RWPE1 (cell line): ENCODE data around the gene DIP2A.

Experiments used
- CTCF ChIA-PET: fragments of 350-600 bp; sonication (Branson Sonifier 250); formaldehyde crosslinking; extraction: SDS; loops from one replicate; lab custom pipeline; 2021; lab: Yijun Ruan, JAX
- POLR2A ChIA-PET: fragments of 400-600 bp; formaldehyde crosslinking; extraction: SDS; loops from one replicate; lab custom pipeline; 2020; ENCODE audit warnings: antibody characterized with exemption; ENCODE audit not compliant: low non-redundant PET; lab: Yijun Ruan, JAX
- DNase-seq: peaks from one replicate; pipeline ENCODE4 v3.0.0; 2012; ENCODE audit warnings: low spot score
- H3K27ac ChIP-seq: fragments of 450-650 bp; 2 replicates; pipeline ENCODE4 v1.5.1; 2017
- TF ChIP-seq, protein P1 (sequence below): fragments of 450-650 bp; conservative IDR thresholded peaks from 2 replicates; pipeline ENCODE4 v1.5.1; 2017; ENCODE audit warnings: low read depth, mild to moderate bottlenecking

The DIP2A gene

DNA sequence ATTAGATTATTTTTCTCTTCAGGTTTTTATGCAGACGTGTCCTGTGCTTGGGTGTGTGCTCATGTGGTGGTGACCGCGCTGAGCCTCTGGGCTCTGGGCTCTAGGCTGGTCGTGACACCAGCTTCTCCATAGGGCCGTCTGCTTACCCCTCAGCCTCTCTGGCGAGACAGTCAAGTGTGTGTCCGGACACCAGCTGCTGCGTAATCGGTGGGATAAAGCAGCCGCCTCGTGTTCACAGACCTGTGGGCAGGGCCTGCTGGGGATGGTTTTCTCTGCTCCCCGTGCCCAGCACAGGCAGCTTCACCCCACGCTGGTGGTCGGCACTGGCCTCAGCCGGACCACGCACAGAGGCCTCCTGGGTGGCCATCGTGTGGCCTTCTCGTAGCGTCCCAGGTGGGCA, 33.6 kb upstream of the DIP2A start:
- H3K27ac ChIP-seq = no peak overlapping the region
- no peak for DNase-seq
- CTCF ChIA-PET = no interaction called here
- TF ChIP-seq, protein P1, sequence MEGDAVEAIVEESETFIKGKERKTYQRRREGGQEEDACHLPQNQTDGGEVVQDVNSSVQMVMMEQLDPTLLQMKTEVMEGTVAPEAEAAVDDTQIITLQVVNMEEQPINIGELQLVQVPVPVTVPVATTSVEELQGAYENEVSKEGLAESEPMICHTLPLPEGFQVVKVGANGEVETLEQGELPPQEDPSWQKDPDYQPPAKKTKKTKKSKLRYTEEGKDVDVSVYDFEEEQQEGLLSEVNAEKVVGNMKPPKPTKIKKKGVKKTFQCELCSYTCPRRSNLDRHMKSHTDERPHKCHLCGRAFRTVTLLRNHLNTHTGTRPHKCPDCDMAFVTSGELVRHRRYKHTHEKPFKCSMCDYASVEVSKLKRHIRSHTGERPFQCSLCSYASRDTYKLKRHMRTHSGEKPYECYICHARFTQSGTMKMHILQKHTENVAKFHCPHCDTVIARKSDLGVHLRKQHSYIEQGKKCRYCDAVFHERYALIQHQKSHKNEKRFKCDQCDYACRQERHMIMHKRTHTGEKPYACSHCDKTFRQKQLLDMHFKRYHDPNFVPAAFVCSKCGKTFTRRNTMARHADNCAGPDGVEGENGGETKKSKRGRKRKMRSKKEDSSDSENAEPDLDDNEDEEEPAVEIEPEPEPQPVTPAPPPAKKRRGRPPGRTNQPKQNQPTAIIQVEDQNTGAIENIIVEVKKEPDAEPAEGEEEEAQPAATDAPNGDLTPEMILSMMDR = no peak
- POLR2A ChIA-PET = no interaction called here

DNA sequence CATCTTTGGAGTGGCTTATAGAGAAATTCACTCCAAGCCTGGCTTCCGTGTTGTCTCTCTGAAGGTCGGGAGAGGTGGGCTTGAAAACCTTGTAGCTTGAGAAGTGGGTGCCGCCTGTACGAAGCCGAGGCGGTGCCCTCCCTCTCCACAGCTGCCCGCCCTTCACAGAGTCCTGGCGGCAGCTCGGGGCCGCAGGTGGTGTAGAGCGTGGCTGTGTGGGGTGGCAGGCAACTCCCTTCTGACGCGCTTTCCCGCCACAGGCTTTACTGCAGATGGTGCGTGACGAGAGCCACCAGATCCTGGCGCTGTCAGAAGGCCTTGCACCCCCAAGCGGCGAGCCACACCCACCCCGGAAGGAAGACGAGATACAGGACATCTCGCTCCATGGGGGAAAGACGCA, 33.1 kb upstream of the DIP2A start:
- ChIA-PET POLR2A (no interaction called here), CTCF (no interaction called here)
- no peak for DNase-seq
- TF ChIP-seq, protein P1 = no peak
- H3K27ac ChIP-seq = no peak overlapping the region

DNA sequence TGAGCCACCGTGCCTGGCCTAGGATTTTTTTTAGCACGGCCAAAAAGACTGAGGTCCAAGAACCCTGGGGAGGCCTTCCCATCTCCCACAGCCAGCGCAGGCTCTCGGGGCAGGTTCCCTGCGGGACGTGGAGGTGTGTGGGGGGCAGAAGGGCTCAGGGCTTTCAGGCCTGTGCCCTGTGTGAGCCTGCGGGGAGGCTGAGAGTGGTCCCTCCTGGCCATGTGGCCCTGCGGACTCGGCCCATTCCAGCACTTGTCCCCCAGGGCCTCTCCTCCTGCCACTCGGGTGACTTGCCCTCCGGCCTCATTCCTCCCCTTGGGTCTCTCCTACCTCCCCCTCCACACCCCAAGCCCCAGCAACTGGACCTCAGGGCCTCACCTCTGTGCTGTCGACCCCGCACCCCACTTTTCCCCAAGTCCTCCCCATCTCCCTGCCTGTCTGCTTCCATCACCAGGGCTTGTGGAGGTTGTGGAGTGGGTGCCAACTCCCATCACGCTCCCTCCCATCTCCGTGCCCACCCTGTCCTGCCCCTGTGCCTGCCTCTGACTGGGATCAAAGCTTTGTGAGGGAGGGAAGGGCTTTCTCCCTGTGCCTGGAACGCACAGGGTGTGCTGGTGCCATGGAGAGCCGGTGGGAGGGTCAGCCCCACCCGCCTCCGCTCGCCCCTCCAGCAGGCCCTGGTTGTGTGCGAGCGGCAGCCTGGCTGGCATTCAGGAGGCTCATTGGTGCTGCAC, 32.2 kb upstream of the DIP2A start:
- DNase-seq = no peak
- POLR2A ChIA-PET = no interaction called here
- CTCF ChIA-PET = no interaction called here
- TF ChIP-seq, protein P1 = no peak
- H3K27ac ChIP-seq = no peak overlapping the region

DNA sequence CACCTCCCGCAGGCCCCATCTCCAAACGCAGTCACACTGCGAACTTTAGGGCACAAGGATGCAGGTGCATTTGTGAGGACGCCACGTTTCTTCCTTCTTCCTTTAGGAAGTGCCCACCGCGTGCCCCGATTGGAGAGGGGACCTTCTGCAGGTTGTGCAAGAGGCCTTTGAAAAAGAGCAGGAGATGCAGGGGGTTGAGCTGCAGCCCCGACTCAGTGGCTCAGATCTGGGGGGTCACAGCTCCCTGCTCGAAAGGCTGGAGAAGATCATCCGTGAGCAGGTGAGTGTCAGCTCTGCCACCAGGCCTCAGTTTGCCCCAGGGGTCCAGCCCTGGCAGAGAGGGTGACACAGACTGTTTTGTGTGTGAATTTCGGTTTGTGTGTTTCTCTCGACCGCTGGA, 31.2 kb upstream of the DIP2A start:
- no peak for DNase-seq
- POLR2A ChIA-PET = no interaction called here
- no peak overlapping the region for H3K27ac ChIP-seq
- TF ChIP-seq, protein P1 = no peak
- CTCF ChIA-PET = no interaction called here

DNA sequence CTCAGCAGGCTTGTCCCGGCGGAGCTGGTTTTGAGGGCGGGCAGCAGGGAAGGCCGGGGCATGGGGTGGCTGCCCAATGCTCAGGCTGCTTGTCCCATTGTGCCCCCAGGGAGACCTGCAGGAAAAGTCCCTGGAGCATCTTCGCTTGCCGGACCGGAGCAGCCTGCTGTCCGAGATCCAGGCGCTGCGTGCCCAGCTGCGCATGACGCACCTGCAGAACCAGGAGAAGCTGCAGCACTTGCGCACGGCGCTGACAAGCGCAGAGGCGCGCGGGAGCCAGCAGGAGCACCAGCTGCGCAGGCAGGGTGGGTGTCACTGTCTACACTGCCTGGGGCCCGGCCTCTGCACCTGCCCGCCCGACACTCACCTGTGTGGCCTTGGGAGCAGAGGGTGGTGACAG, 30.4 kb upstream of the DIP2A start:
- no peak overlapping the region for H3K27ac ChIP-seq
- DNase-seq = no peak
- POLR2A ChIA-PET = no interaction called here
- CTCF ChIA-PET = no interaction called here
- TF ChIP-seq, protein P1 = no peak

DNA sequence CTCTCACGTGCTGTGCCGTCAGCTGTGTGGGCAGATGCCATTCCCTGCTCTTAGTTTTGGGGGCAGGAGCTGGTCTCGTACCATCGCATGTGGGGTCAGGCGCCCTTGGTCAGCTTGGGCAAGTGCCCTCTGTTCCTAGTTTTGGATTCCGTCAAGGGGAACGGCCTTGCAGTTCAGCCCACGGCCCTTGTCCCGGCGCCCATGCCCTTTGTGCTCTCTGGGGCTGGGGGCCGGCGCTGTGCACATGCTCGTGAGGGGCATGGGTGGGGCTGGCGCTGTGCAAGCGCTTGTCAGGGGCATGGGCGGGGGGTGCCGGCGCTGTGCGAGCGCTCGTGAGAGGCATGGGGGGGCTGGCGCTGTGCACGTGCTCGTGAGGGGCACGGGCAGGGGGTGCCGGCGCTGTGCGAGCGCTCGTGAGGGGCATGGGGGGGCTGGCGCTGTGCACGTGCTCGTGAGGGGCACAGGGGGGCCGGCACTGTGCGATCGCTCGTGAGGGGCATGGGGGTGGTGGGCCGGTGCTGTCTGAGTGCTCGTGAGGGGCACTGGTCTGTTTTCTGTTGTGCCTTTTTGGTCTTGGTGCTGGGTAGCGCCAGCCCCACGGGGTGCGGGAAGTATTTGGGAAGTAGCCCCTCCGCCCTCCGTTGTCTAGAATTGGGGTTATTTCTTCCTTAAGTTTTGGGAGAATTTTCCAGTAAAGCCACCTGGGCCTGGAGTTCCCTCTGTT, 29.5 kb upstream of the DIP2A start:
- ChIA-PET POLR2A (no interaction called here), CTCF (interaction anchor here (0.5 to 0.6 kb wide), 2 partner anchors 24 to 196 kb away, joined by 3 read pairs; no protein-coding TSS in a partner anchor)
- DNase-seq = no peak
- TF ChIP-seq, protein P1 = no peak
- no peak overlapping the region for H3K27ac ChIP-seq
